Measurements from ENCODE around the gene TECTB.

TECTB gene

DNA sequence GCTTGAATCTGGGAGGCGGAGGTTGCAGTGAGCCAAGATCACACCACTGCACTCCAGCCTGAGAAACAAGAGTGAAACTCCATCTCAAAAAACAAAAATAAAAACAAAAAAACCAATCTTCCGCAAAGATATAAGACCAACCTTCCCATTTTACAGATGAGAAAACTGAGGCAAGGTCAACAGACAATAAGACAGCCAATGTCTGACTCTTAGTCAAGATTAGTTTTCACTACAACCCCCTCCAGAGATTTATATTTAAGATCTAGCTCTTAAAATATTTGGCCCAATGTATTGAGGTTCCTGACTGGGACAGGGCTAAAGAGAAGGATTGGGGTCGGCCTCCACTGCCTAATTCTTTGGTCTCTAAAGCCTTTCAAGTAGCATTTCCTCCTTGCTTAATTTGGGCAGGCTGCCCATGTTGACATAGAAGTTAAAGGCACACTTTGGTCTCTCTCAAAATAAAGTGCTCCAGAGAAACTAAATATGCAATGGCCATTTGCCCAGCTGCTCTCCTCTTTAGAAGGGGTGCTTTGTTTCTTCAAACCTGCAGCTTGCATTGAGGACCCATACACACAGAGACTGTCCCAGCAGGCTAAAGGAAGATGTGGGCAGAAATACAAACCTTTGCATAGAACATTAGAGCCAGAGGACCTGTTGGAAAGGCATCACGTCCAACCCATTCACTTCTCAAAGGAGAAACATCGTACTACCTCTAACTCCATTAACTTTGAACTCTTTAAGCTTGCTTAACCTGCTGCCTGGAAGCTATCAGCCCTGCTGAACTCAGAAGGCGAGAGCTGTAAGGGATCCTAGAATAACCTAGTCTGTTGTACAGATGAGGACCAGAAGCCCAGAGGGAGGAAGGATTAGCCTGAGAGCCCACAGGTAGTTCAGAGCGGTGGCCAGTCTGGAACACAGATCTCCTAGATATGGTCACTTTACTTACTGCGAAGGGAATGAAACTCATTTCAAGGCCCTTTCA lies 3.9 kb downstream of the TECTB start:
- Mint-ChIP-seq H3K36me3 (no peaks in the 10 kb centered on the region), H3K27me3 (peaks cover 13 to 14% of the 10 kb centered on the region in 2 donors)

DNA sequence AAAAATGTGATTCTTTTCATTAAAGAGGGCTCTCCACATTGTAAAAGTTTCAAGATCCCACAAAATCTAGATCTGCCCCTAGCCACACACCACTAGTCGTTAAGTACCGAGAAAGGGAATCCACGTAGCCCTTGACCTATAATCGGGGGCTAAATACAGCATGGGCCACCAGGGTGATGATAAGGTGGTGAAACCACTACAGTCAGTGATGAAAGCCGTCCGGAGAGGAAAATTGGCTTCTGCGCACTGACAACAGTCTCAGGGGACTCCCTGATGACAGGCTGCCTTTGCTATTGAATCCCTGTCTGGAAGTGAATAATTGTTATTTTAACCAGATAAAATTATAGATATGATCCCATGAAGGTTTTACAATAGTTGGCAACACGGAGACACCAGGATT lies 4.6 kb downstream of the TECTB start:
- Mint-ChIP-seq H3K4me1 (peaks cover 0 to 4% of the 10 kb centered on the region in 2 donors), H3K36me3 (no peaks in the 10 kb centered on the region), H3K4me3 (no peak overlapping the region), H3K9me3 (no peaks in the 10 kb centered on the region), H3K27me3 (peaks cover 10 to 15% of the 10 kb centered on the region in 2 donors), H3K27ac (no peak overlapping the region)
- ATAC-seq (replicated peaks) = no peak
- no peak for DNase-seq

More for the DNA sequence above, 3.9 kb downstream of the TECTB start:
- no peak for DNase-seq
- no peak overlapping the region for H3K27ac Mint-ChIP-seq
- H3K4me1 Mint-ChIP-seq = peaks cover 0 to 4% of the 10 kb centered on the region in 2 donors
- no peak overlapping the region for H3K4me3 Mint-ChIP-seq
- no peaks in the 10 kb centered on the region for H3K9me3 Mint-ChIP-seq
- ATAC-seq (replicated peaks) = no peak

DNA sequence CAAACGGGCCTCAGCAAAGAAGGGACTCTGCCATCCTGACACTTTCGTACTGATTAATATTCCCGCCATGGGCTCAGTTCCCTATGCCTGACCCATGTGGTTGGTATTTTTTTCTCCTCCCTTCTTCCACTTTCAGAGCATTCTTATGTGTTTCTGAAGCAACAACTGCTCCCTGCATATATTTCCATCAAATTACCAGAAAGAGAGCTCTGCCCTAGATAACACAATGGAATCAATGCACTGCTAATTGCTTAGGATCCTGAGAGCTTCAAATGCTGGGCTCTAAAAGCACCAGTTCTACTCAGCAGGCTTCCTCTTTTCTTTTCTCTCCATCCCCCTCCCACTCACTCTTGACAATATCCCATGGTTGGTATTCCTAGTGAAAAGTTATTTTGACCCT lies 5.3 kb downstream of the TECTB start:
- no peaks in the 10 kb centered on the region for H3K36me3 Mint-ChIP-seq
- H3K27me3 Mint-ChIP-seq = peaks cover 12 to 20% of the 10 kb centered on the region in 2 donors
- H3K4me3 Mint-ChIP-seq = no peak overlapping the region
- DNase-seq (no peak), ATAC-seq (replicated peaks) (no peak)
- H3K4me1 Mint-ChIP-seq = peaks cover 0 to 4% of the 10 kb centered on the region in 2 donors
- H3K27ac Mint-ChIP-seq = no peak overlapping the region
- no peaks in the 10 kb centered on the region for H3K9me3 Mint-ChIP-seq

DNA sequence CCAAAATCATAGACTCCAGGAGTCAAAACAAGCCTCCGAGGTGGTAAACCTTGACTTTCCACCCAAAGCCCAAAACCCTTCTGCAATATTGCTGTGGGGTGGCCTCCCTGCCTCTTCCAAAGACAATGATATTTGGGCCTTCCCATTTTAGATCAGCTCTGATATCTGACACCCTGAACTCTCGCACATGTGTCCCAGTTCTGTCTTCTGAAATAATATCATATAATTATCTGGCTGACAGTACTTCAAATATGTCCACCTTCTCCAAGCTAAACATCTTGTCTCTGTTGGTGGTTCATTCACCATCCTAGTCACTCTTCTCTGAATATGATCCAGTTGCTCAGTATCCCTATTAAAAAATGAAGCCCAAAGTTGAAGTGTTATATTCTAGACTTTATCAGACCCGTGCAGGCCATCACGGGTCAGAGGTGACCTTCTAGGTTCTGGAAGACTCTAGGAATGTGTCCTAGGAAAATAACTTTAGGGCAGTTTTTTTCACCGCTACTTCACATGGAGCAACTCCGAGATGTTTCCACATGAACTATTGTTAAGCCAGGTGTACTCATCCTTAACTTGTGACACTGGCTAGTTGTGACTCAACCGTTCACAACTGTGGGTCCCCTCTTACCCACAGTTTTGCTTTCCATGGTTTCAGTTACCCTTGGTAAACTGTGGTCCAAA lies 6.3 kb downstream of the TECTB start:
- no peaks in the 10 kb centered on the region for H3K9me3 Mint-ChIP-seq
- peaks cover 18 to 23% of the 10 kb centered on the region in 2 donors for H3K27me3 Mint-ChIP-seq
- no peak overlapping the region for H3K4me3 Mint-ChIP-seq
- H3K4me1 Mint-ChIP-seq = peaks cover 0 to 4% of the 10 kb centered on the region in 2 donors
- no peaks in the 10 kb centered on the region for H3K36me3 Mint-ChIP-seq
- no peak overlapping the region for H3K27ac Mint-ChIP-seq
- DNase-seq (no peak), ATAC-seq (replicated peaks) (no peak)

DNA sequence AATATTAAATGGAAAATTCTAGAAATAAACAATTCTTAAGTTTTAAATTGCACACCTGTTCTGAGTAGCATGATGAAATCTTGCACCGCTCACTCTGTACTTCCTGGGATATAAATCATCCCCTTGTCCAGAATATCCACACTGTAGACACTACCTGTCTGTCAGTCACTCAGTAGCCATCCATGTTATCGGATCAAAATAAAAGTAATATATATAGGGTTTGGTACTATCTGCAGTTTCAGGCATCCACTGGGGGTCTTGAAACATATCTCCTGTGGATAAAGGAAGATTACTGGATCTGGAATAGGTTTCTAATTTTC lies 6.8 kb downstream of the TECTB start:
- Mint-ChIP-seq H3K27me3 (peaks cover 13 to 18% of the 10 kb centered on the region in 2 donors), H3K4me3 (no peak overlapping the region), H3K36me3 (no peaks in the 10 kb centered on the region), H3K9me3 (no peaks in the 10 kb centered on the region), H3K27ac (no peak overlapping the region), H3K4me1 (peaks cover 0 to 4% of the 10 kb centered on the region in 2 donors)
- no peak for DNase-seq
- ATAC-seq (replicated peaks) = no peak

DNA sequence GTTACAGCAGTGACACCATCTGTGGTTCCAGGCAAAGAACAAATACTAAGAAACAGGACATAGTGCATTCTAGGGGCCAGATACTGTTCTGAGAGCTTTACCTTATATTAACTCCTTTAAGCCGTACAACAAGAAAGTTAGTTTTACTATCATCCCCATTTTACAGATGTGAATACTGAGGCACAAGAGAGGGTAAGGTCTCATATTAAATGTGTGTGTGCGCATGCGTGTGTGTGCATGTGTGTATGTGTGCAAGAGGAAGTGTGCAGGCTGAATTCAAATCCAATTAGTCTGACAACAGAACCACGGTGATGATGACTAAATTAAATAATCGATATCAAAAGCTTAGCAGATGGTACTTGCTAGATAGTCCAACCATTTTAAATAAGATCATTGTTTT lies 11.0 kb downstream of the TECTB start:
- H3K4me1 Mint-ChIP-seq = no peaks in the 10 kb centered on the region
- ATAC-seq (replicated peaks) (no peak), DNase-seq (no peak)
- H3K36me3 Mint-ChIP-seq = no peaks in the 10 kb centered on the region
- peaks cover 9 to 10% of the 10 kb centered on the region in 2 donors for H3K27me3 Mint-ChIP-seq
- H3K4me3 Mint-ChIP-seq = no peak overlapping the region
- H3K9me3 Mint-ChIP-seq = no peaks in the 10 kb centered on the region
- no peak overlapping the region for H3K27ac Mint-ChIP-seq

DNA sequence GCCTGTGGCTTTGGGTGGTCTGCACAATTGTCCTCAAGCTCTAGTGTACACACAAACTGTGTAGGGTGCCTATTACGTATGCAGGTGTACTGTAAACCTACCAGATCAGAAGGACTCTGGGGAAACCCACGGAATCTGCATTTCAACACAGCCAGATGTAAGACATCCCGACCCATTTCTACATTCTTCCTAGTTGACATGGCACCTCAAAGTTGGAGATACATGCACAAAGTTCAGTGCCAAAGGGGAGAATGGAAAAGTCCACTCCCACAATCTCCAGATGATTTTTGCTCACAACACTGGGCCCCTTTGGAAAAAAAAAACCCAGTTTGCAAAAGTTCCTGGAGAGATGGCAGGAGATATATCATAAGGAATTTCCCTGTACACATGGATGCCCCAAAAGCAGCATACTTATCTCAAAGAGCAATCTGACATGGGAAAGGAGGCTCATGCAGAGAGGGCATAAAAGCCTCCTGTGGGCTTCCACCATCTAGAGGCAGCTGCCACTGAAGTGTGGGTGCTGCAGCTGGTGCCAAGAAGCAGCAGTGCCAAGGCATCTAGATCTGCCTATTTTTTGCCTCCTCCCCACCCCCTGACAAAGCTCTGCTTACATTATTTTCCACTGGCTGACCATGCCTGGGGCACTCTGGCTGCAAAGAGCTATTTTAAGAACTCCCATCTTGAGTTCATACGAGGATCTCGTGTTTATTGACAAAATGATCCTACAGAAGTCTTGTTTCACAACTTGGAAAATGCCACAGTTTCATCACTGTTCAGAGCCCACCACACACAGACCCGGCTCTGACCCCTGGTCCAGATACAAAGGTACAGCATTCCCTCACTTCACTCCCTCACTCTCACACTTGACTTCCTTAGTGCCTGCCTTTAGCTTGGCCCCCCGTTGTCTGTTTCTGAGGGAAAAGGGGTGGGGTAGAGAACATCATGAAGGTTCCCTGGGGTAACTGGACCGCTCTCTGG lies 12.9 kb downstream of the TECTB start:
- no peaks in the 10 kb centered on the region for H3K36me3 Mint-ChIP-seq
- H3K4me3 Mint-ChIP-seq = no peak overlapping the region
- H3K27ac Mint-ChIP-seq = no peak overlapping the region
- H3K27me3 Mint-ChIP-seq = peaks cover 9 to 16% of the 10 kb centered on the region in 2 donors
- DNase-seq (no peak), ATAC-seq (replicated peaks) (no peak)
- no peaks in the 10 kb centered on the region for H3K4me1 Mint-ChIP-seq
- H3K9me3 Mint-ChIP-seq = no peaks in the 10 kb centered on the region

DNA sequence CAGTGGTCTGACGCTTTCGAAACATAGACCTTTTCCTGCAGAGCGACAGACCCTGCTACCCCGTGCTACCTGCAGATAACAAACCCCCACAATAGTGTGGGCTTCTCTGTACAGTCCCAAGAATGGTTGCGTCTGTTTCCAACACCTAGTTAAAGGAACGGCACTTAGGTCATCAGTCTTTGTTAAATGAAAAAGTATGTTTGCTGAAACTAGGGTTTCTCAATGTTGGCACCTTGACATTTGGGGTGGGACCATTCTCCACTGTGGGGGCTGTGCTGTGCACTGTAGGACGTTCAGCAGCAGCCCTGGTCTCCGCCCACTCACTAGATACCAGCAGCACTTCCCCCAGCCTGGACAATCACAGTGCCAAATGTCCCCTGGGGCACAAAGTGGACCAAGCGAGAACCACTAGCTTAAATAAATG lies 13.7 kb downstream of the TECTB start:
- ATAC-seq (replicated peaks) = no peak
- no peaks in the 10 kb centered on the region for H3K36me3 Mint-ChIP-seq
- no peaks in the 10 kb centered on the region for H3K4me1 Mint-ChIP-seq
- H3K9me3 Mint-ChIP-seq = no peaks in the 10 kb centered on the region
- H3K4me3 Mint-ChIP-seq = no peak overlapping the region
- H3K27me3 Mint-ChIP-seq = peaks cover 9 to 16% of the 10 kb centered on the region in 2 donors
- no peak for DNase-seq
- H3K27ac Mint-ChIP-seq = no peak overlapping the region

DNA sequence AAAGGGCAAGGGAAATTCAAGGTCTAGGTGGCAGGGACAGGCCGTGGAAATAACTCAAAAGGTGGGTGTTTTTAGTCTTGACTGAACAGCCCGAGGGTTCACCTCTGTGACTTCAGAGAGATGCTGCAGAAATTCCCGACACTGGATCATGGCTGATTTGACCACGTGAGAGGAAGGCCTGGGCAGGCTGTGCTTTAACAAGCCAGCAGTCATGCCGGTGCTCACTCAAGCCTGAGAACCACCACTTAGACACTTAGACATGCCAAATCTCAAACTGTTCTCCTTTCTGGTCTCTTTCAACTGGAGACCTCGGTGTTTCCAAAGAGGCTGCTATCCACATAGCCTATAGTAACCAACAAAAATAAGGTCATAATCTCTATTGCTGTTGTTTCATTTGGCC lies 15.4 kb downstream of the TECTB start:
- Mint-ChIP-seq H3K27me3 (peaks cover 5 to 7% of the 10 kb centered on the region in 2 donors), H3K36me3 (no peaks in the 10 kb centered on the region), H3K27ac (no peak overlapping the region), H3K4me1 (no peaks in the 10 kb centered on the region), H3K9me3 (no peaks in the 10 kb centered on the region), H3K4me3 (no peak overlapping the region)
- ATAC-seq (replicated peaks) = no peak
- no peak for DNase-seq

DNA sequence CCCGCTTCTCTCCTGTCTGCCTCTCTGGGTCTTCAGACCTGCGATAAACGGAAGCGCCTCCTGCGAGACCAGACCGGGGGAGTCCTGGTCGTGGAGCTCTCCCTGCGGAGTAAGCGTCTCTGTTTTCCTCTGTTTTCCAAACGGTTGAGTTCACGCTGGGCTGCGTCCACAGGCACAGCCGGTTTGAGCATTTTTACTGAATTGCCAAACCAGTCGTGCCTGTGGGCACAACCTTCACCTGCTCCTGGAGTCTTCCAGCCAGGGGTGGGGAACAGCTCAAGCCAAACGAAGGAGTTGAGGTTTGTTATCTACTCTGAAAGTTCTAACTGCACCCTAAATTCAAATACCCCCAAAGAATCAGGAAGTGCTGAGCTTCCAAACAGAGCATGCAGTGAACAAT lies 16.3 kb downstream of the TECTB start:
- ATAC-seq (replicated peaks) (no peak), DNase-seq (no peak)
- peaks cover 0 to 6% of the 10 kb centered on the region in 2 donors for H3K27me3 Mint-ChIP-seq
- no peak overlapping the region for H3K4me3 Mint-ChIP-seq
- H3K36me3 Mint-ChIP-seq = no peaks in the 10 kb centered on the region
- H3K4me1 Mint-ChIP-seq = no peaks in the 10 kb centered on the region
- no peak overlapping the region for H3K27ac Mint-ChIP-seq
- H3K9me3 Mint-ChIP-seq = no peaks in the 10 kb centered on the region

DNA sequence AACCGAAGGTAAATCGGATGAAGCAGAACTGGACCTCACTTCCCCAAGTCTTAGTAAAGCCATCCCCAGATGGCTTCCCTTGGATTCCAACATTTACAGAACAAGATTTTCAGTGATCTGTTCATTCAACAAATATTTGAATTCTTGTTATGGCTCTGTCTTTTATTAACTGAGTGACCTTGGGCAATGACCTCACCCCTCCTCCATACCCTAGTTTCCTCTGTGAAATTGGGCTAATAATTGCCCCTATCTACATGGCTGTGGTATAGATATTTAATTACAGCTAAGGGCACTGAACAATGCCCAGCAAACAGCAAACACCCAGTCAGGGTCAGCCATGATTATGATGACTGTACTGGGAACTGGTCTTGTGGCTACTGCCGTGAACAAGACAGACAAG lies 19.1 kb downstream of the TECTB start:
- Mint-ChIP-seq H3K27me3 (peaks cover 11 to 16% of the 10 kb centered on the region in 2 donors), H3K27ac (no peak overlapping the region), H3K36me3 (no peaks in the 10 kb centered on the region), H3K4me3 (no peak overlapping the region), H3K4me1 (no peaks in the 10 kb centered on the region), H3K9me3 (no peaks in the 10 kb centered on the region)
- DNase-seq = no peak
- no peak for ATAC-seq (replicated peaks)

DNA sequence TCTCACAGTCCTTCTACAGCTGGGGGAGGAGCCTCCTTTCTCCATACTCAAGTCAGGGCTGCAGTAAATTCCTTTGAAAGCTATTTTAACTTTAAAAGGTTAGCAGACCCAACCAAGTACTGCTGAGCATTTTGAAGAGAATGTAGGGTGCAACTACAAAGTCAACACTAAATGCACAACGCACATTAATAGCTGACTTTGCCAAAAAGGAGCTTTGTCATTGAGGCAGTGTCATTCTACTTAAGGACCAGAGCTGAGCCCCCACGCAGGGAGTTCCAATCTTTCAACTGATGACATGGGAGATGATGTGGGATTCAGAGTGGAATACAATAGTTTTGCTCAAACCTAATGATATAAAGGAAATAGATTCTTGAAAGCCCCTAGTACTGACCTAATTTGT lies 20.3 kb downstream of the TECTB start:
- no peaks in the 10 kb centered on the region for H3K36me3 Mint-ChIP-seq
- DNase-seq (no peak), ATAC-seq (replicated peaks) (no peak)
- H3K4me1 Mint-ChIP-seq = peaks cover 1 to 6% of the 10 kb centered on the region in 2 donors
- H3K9me3 Mint-ChIP-seq = no peaks in the 10 kb centered on the region
- H3K27ac Mint-ChIP-seq = no peak overlapping the region
- H3K27me3 Mint-ChIP-seq = peaks cover 16 to 24% of the 10 kb centered on the region in 2 donors
- H3K4me3 Mint-ChIP-seq = no peak overlapping the region

DNA sequence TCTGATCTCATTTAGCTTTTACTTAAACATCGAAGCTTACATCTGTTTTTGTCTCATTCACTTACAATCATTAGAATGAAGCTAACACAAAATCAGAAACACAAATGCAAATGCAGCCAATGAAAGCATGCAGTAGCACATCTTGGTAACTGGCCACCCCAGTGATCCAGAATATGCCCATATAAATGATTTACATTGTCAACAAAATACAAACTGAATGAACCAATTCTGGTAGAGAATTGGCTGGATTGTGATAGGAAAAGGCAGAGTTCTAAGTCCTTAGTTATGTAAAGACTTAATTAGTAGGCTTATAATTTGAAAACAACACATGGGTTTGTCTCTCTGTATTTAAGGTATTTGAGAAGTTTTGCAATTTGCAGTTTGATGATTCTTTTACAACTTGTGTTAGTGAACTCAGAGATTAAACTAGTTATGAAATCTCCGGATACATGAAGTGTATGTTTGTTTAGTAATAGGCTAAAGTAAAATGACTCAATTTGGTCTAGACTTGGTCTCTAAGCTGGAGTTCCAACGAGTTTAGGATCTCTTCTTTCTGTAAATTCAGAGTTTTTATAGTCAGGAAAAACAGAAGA lies 21.2 kb downstream of the TECTB start:
- peaks cover 1 to 6% of the 10 kb centered on the region in 2 donors for H3K4me1 Mint-ChIP-seq
- no peak overlapping the region for H3K4me3 Mint-ChIP-seq
- no peak overlapping the region for H3K27ac Mint-ChIP-seq
- no peak for ATAC-seq (replicated peaks)
- no peak for DNase-seq
- no peaks in the 10 kb centered on the region for H3K9me3 Mint-ChIP-seq
- H3K27me3 Mint-ChIP-seq = peaks cover 15 to 27% of the 10 kb centered on the region in 2 donors
- no peaks in the 10 kb centered on the region for H3K36me3 Mint-ChIP-seq

Data from stimulated activated naive B cell treated with anti-CD40 and anti-IgM and Interleukin-4, amounts not matched to agents 10 μg/mL and 1 μg/mL and 100 μg/mL, for 72 hours (primary cell).